ENCODE results near the gene PLXNC1.

PLXNC1 gene

GRCh38 chr12:94242901-94243300 lies 94.5 kb downstream of the PLXNC1 start:
- no peak overlapping the region for H3K4me3 ChIP-seq (replicated peaks; ENCODE audit: low read depth, low read length)
- H3K36me3 ChIP-seq (ENCODE audit: control insufficient read depth, insufficient read depth, low read length), result peaks cover 10% of the 10 kb centered on the region
- TF ChIP-seq, protein P1, sequence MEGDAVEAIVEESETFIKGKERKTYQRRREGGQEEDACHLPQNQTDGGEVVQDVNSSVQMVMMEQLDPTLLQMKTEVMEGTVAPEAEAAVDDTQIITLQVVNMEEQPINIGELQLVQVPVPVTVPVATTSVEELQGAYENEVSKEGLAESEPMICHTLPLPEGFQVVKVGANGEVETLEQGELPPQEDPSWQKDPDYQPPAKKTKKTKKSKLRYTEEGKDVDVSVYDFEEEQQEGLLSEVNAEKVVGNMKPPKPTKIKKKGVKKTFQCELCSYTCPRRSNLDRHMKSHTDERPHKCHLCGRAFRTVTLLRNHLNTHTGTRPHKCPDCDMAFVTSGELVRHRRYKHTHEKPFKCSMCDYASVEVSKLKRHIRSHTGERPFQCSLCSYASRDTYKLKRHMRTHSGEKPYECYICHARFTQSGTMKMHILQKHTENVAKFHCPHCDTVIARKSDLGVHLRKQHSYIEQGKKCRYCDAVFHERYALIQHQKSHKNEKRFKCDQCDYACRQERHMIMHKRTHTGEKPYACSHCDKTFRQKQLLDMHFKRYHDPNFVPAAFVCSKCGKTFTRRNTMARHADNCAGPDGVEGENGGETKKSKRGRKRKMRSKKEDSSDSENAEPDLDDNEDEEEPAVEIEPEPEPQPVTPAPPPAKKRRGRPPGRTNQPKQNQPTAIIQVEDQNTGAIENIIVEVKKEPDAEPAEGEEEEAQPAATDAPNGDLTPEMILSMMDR (IDR thresholded peaks at IDR 0.05; ENCODE audit: insufficient read depth, low read length, poor library complexity, severe bottlenecking), result no peak
- DNase-seq (ENCODE audit: extremely low read depth, insufficient read length), result no peak
- H3K27me3 ChIP-seq (replicated peaks; ENCODE audit: control insufficient read depth, insufficient read depth, low read length), result no peaks in the 10 kb centered on the region

DNA sequence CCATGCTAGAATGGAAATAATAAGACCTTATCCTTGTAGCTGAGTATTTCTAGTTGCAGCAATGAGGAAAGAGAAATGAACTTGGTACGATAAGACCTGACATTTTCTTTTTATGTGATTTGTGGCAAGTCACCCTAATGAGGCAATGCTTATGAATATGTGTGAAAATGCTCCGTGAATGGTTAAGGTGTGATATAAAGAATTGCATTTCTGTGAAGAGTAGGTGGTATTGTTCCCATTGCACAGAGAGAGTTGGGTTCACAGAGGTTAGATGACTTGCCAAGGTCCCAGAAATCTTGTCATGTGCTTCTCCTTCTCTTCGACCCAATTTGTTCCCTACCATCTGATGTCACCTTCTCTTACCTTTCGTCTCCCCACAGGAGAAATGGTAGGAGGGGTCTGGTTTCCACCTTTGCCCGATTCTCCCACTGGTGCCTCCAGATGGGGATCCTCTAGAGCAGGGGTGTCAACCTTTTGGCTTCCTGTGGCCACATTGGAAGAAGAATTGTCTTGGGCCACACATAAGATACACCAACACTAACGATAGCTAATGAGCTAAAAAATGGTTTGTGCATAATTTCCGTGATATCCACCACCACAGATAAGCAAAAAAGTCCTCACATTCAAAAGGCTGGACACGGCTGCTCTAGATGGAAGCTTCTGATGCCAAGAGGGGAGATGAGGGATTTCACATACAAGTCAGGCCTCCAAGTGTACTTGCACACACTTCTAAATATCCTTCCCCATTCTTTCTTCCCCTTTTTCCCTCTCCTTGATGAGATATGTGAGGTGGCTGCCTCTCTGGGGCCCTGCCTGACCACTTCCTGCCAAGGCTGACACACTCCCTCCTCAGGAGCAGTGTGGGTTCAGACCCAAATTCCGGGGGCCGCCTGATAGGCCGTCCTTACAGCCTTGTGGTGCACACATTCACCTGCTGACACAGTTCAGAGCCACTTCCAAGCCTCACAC lies 96.1 kb downstream of the PLXNC1 start:
- H3K4me3 ChIP-seq (replicated peaks; ENCODE audit: low read depth, low read length), result no peak overlapping the region
- H3K36me3 ChIP-seq (ENCODE audit: control insufficient read depth, insufficient read depth, low read length), result peaks cover 23% of the 10 kb centered on the region
- DNase-seq (ENCODE audit: extremely low read depth, insufficient read length), result peak; percentile 65
- TF ChIP-seq, protein P1 (IDR thresholded peaks at IDR 0.05; ENCODE audit: insufficient read depth, low read length, poor library complexity, severe bottlenecking), result no peak
- no peaks in the 10 kb centered on the region for H3K27me3 ChIP-seq (replicated peaks; ENCODE audit: control insufficient read depth, insufficient read depth, low read length)

GRCh38 chr12:94245631-94246383 lies 97.4 kb downstream of the PLXNC1 start:
- H3K4me3 ChIP-seq (replicated peaks; ENCODE audit: low read depth, low read length), result no peak overlapping the region

GRCh38 chr12:94247246-94247645 lies 98.9 kb downstream of the PLXNC1 start:
- H3K36me3 ChIP-seq (ENCODE audit: control insufficient read depth, insufficient read depth, low read length), result peaks cover 24% of the 10 kb centered on the region

More at GRCh38 chr12:94245631-94246383, 97.4 kb downstream of the PLXNC1 start:
- DNase-seq (ENCODE audit: extremely low read depth, insufficient read length), result no peak
- H3K36me3 ChIP-seq (ENCODE audit: control insufficient read depth, insufficient read depth, low read length), result peaks cover 24% of the 10 kb centered on the region
- H3K27me3 ChIP-seq (replicated peaks; ENCODE audit: control insufficient read depth, insufficient read depth, low read length), result no peaks in the 10 kb centered on the region
- TF ChIP-seq, protein P1 (IDR thresholded peaks at IDR 0.05; ENCODE audit: insufficient read depth, low read length, poor library complexity, severe bottlenecking), result no peak

DNA sequence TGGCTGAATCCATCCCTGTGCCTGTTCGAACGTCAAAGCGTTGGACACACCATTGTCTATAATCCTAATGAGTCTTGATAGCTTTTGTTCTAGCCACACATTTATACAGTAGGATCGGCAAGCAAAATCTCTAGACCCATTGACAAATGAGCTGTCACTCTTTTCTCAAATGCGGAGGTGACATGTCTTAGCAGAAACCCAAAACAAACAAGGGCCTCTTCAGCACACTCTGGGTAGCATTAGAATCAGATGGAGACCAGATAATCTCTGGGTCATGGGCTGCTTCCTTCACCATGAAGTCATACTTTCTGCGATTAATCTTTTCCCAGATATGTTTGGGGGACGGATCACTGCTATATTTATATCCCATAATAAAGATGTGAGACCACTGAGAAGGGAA lies 100.2 kb downstream of the PLXNC1 start:
- DNase-seq (ENCODE audit: extremely low read depth, insufficient read length), result no peak
- Histone ChIP-seq H3K27me3 (replicated peaks; ENCODE audit: control insufficient read depth, insufficient read depth, low read length) (no peaks in the 10 kb centered on the region), H3K4me3 (replicated peaks; ENCODE audit: low read depth, low read length) (no peak overlapping the region), H3K36me3 (ENCODE audit: control insufficient read depth, insufficient read depth, low read length) (peaks cover 21% of the 10 kb centered on the region)
- TF ChIP-seq, protein P1 (IDR thresholded peaks at IDR 0.05; ENCODE audit: insufficient read depth, low read length, poor library complexity, severe bottlenecking), result no peak

More at GRCh38 chr12:94247246-94247645, 98.9 kb downstream of the PLXNC1 start:
- no peaks in the 10 kb centered on the region for H3K27me3 ChIP-seq (replicated peaks; ENCODE audit: control insufficient read depth, insufficient read depth, low read length)
- no peak overlapping the region for H3K4me3 ChIP-seq (replicated peaks; ENCODE audit: low read depth, low read length)
- TF ChIP-seq, protein P1 (IDR thresholded peaks at IDR 0.05; ENCODE audit: insufficient read depth, low read length, poor library complexity, severe bottlenecking), result no peak
- DNase-seq (ENCODE audit: extremely low read depth, insufficient read length), result no peak

All from GM06990 (cell line).